GM21619 (cell line): ENCODE results near the gene PRKN.
"Not testable (repeated sequence)": the region's sequence is repeated elsewhere in the genome, so short reads cannot be mapped to it uniquely, and the experiment has no call there.

Experiments
- ATAC-seq: cut with Tn5 transposase; IDR thresholded peaks from one replicate; pipeline ENCODE4 v1.9.1; 2021; ENCODE audit not compliant: unreplicated experiment

PRKN gene

GRCh38 chr6:162543221-162543620 lies 184.3 kb downstream of the PRKN start:
- ATAC-seq, result no peak

DNA sequence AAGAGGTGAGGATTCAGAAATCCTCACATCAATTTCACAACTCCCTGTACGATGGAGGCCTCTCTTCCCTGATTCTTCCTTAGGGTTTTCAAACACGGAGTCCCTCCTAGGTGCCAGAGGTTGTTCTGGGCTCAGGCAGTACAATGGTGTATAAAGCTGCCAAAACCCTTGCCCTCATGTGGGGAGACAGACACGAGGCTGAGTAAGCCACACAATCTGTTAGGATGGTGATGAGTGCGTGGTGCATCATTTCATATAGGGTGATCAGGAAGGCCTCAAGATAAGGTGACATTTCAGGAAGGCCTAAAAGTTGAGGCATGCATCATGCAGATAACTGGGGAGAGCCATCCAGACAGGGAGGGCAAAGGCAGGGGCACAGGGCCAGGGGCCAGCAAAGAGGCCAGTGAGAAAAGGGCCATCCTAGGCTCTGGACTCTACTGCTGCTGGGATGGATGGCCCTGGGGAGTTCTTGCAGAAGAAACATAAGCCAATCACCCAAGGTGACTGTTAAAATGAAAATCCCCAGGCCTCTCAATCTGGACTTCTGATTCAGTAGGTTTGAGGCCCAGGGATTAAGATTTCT lies 186.5 kb downstream of the PRKN start:
- ATAC-seq, result no peak

- ATAC-seq, result no peak
These were observed 188.2 kb downstream of the PRKN start for GRCh38 chr6:162539321-162539720.

- no peak for ATAC-seq
These were observed 188.9 kb downstream of the PRKN start for GRCh38 chr6:162538643-162539064.

- ATAC-seq, result no peak
These were observed 194.6 kb downstream of the PRKN start for GRCh38 chr6:162533009-162533400.

DNA sequence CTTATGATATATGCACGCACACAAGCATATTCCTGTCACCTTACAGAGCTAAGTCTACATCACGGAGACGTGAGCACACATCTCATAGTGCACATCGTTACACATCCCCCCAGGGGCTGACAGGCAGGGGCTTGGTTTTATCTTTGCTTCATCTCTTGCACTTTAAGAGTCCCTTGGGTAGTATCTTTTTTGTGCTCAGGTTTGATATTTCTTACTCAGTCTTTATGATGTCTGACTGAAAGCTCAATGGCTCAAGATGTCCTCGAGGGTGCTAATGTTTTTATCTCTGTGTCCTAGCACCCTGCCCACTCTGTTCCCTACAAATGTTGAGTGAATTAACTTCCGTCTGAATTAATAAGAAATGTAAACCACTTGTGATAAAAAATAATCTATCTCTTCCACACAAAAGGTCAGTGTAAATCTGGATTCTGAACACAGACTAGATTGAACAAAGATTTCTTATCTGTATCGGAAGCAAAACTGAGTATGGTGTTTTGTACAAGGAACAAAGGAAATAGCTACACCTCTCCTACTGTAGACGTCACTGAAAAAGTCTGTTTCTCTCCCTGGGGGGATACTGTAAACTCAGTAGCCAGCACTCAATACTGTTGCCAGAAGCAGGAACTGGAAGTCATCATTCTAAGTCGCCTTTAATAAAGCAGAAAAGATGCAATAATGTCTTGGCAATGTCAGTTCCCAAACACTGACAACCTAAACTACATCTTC lies 195.1 kb downstream of the PRKN start:
- no peak for ATAC-seq

DNA sequence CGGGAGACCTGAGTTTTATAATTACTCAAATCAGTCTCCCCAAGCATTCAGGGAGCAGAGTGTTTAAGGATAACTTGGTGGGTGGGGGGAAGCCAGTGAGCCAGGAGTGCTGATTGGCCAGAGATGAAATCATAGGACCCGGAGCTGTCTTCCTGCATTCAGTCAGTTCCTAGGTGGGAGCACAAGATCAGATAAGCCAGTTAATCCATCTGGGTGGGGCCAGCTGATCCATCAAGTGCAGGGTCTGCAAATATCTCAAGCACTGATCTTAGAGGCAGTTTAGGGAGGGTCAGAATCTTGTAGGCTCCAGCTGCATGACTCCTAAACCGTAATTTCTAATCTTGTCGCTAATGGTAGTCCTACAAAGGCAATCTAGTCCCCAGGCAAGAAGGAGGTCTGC lies 196.2 kb downstream of the PRKN start:
- ATAC-seq, result not testable (repeated sequence)

DNA sequence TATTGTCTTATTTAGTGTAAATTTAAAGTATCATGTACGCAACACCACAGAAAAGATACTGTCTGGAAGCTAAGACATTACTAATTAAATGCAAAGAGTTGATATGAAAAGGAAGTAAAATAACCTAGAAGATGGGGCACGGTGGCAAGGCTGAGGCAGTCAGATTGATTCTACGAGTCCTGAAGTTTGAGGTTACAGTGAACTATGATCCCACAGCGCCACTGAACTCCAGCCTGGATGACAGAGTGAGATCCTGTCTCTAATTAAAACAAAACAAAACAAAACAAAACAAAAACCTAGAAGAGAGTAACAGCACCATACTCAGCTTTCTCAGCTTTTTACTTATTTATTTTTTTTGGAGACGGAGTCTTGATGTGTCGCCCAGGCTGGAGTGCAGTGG lies 199.0 kb downstream of the PRKN start:
- no peak for ATAC-seq

DNA sequence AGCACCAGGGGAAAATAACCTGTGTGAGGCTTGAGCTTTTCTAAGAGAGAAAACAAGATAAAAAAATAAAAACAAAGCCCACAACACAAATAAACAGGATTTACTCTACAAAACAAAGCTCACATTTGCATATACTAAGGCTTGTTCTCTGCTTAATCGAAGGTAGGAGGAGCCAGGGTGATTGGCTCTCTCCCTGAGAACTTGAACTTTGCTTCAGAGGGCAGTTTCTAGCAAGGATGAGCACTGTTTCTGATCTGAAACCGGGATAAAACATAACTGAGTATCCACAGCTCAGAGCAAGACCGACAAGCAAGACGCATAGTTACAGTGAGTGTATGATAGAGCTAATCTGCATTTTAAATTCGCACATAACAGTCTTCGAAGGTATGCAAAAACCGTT lies 200.6 kb downstream of the PRKN start:
- no peak for ATAC-seq

DNA sequence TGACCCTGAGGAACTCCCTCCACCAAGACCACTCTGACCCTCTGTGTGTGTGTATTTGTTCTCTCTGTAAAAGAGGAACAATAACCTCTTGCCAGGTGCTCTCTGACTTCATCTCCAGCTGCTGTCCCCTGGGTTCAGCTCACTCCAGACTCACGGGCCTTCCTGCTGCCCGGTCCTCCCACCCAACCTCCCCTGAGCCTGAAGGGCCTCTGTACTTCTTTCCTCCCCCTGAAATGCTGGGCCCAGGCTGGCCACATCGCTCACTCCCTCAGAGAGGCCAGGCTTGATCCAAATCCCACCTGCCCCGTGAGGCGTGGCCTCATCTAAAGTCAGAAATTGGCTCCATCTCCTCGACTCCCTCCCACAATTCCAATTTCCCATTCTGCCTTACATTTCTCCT lies 202.4 kb downstream of the PRKN start:
- ATAC-seq, result no peak

DNA sequence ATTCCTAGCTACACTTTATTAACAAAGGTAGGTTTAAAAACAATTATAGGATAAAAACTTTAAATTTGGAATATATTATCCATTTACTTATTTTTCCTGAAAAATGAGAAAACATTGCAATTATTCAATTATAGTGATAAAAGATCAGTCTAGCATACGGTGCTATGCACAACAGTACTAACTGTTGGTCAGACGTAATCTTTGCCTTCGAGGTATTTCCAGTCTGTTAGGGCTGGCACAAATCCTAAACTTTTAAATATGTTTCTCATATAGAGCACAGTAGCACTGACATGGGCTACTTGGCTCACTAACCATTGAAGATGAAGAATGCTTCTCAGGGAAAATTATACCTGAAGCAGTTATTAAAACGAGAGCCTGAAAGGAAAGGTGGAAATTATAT lies 214.8 kb downstream of the PRKN start:
- no peak for ATAC-seq

DNA sequence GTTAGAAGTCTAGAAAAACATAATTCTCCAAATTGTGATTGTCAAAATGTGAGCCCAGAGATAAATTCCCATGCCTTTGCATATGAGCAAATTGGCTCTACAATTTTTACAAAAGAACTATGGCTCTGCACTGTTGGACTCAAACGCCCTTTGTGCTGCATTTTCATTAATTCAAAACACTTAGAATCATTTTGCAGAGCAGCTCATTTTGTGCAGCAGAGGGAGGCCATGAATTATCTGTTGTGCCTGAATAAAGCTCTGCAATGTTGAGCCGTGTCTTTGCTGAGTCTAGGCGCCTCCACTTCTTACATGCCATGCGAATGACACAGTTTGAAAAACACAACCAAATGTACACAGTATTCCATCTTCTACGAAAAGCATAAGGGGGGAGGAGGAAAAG lies 230.2 kb downstream of the PRKN start:
- no peak for ATAC-seq

GRCh38 chr6:162493917-162494316 lies 233.6 kb downstream of the PRKN start:
- no peak for ATAC-seq

- ATAC-seq, result no peak
These were observed 235.9 kb downstream of the PRKN start for GRCh38 chr6:162491637-162492036.

- ATAC-seq, result no peak
These were observed 238.2 kb downstream of the PRKN start for GRCh38 chr6:162489101-162489976.

DNA sequence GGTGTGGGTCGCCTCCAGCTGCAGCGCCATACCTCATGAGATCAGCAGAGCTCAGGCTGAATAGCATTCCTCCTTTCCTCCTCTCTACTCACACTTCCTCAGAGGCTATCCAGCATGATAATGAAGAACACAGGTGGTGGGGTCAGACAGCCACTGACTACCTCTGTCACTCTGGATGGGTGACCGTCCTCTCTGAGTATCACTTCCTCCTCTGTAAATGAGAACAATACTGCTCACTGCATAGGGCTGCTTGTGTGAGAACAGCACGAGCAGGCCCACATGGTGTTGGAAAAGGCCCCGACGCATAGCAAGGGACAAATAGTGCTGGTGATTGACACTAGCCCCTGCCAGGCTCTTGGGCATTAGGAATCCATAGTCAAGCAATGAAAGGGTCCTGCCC lies 239.1 kb downstream of the PRKN start:
- no peak for ATAC-seq

- ATAC-seq, result no peak
These were observed 242.1 kb downstream of the PRKN start for GRCh38 chr6:162485464-162485863.

DNA sequence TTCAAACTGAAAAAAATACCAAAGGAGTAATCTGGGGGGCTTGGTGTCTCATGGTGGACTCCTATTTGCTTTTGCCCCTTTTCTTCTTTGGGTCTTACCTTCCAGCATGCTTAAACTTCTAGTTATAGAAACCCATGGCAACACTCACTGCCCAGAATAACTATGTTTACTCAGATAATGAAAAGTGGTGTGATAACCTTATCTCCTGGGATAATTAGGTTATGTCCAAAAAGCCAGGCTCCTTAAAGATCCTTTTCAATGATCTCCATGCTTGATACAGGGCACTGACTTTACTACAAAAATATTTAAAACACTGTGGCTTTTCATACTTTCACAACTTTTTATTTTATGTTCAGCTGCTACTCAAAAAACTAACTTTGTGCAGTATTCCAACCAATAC lies 245.6 kb downstream of the PRKN start:
- ATAC-seq, result no peak

- ATAC-seq, result no peak
These were observed 246.2 kb downstream of the PRKN start for GRCh38 chr6:162481320-162481719.

GRCh38 chr6:162478192-162478671 lies 249.3 kb downstream of the PRKN start:
- ATAC-seq, result no peak

DNA sequence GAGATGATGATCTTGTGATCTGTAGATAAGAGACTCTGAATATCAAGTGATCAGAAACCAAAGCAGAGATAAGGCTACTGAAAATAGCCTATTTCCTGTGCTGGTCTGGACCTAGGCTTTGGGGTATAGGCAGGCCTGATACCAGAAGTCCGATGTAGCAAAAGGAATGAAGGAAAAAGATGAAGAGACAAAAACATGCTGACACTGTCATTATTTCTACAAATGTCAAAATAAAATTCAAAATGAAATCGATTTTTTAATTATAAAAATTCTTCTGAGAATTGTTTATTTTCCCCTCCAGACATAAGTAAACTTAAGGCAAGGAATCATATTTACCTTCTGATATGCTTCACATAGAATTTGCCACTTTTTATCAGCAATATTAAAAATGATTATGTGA lies 252.8 kb downstream of the PRKN start:
- ATAC-seq, result no peak

DNA sequence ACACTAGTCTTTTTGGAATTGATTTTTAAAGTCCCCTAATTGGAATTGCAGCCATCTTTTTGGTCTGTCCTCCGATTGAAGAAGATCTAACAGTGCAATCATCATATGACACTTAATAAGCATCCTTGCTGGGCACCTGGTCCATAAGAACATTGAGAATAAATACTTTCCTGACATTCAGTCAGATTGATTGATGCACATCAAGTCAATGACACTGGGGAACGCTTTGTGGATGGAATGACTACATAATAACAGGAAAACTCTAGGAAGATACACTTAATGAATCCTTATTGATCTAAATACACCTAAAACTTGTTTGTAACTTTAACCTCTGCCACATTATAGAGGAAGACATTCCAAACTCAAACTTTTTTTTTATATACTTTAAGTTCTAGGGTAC lies 255.7 kb downstream of the PRKN start:
- ATAC-seq, result no peak
